ENCODE measurements around the gene TEX48. TPM values are rescaled to one million over a fixed set of nuclear protein-coding genes. Genes with fewer than 3 reads are reported as not detected.

The TEX48 gene
- total and polyA plus RNA-seq, 2 experiments from 2014 or later: not detected

- no peak for DNase-seq (ENCODE audit: low read depth in 1 of 2, low spot score in 1 of 2)
- TF ChIP-seq CTCF (IDR thresholded peaks at IDR 0.05; ENCODE audit: low read depth, low read length): no peak
- Histone ChIP-seq H3K4me1 (ENCODE audit: low read depth) (no peaks in the 10 kb centered on the region), H3K36me3 (no peaks in the 10 kb centered on the region), H3K9me3 (ENCODE audit: low read depth) (no peaks in the 10 kb centered on the region), H3K4me3 (no peak overlapping the region), H3K27me3 (no peaks in the 10 kb centered on the region), H3K27ac (no peak overlapping the region)
Observed at GRCh38 chr9:114634387-114634786, 47.6 kb downstream of the TEX48 start.

GRCh38 chr9:114633438-114634089 is 48.4 kb downstream of the TEX48 start:
- no peak overlapping the region for H3K4me3 ChIP-seq
- no peak for DNase-seq (ENCODE audit: low read depth in 1 of 2, low spot score in 1 of 2)
- no peaks in the 10 kb centered on the region for H3K9me3 ChIP-seq (ENCODE audit: low read depth)
- no peaks in the 10 kb centered on the region for H3K27me3 ChIP-seq
- no peaks in the 10 kb centered on the region for H3K36me3 ChIP-seq
- no peak overlapping the region for H3K27ac ChIP-seq
- no peak for TF ChIP-seq CTCF (IDR thresholded peaks at IDR 0.05; ENCODE audit: low read depth, low read length)
- H3K4me1 ChIP-seq (ENCODE audit: low read depth): no peaks in the 10 kb centered on the region

DNA sequence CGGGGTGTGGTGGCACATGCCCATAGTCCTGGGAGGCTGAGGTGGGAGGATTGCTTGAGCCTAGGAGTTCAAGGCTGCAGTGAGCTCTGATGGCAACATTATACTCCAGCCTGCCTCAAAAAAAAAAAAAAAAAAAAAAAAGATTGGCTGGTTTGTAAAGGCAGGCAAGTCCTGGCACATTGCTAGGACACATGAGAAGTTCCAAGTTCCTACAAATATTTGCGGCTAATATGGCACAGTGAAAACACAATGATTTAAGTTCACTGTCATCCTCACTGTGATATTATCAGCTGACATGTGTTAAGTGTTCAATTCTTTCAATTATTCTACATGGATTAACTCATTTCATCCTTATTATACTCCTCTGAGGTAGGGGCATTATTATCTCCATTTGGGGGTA is 50.8 kb downstream of the TEX48 start:
- Histone ChIP-seq H3K27me3 (no peaks in the 10 kb centered on the region), H3K9me3 (ENCODE audit: low read depth) (no peaks in the 10 kb centered on the region), H3K4me1 (ENCODE audit: low read depth) (no peaks in the 10 kb centered on the region), H3K4me3 (no peak overlapping the region), H3K36me3 (no peaks in the 10 kb centered on the region), H3K27ac (no peak overlapping the region)
- DNase-seq (ENCODE audit: low read depth in 1 of 2, low spot score in 1 of 2): no peak
- no peak for TF ChIP-seq CTCF (IDR thresholded peaks at IDR 0.05; ENCODE audit: low read depth, low read length)

- Histone ChIP-seq H3K4me1 (ENCODE audit: low read depth) (no peaks in the 10 kb centered on the region), H3K36me3 (no peaks in the 10 kb centered on the region), H3K27ac (no peak overlapping the region), H3K27me3 (no peaks in the 10 kb centered on the region), H3K4me3 (no peak overlapping the region), H3K9me3 (ENCODE audit: low read depth) (no peaks in the 10 kb centered on the region)
- DNase-seq (ENCODE audit: low read depth in 1 of 2, low spot score in 1 of 2): no peak
- no peak for TF ChIP-seq CTCF (IDR thresholded peaks at IDR 0.05; ENCODE audit: low read depth, low read length)
Observed at GRCh38 chr9:114629563-114630090, 52.4 kb downstream of the TEX48 start.

- Histone ChIP-seq H3K27me3 (no peaks in the 10 kb centered on the region), H3K27ac (no peak overlapping the region), H3K4me3 (no peak overlapping the region), H3K9me3 (ENCODE audit: low read depth) (no peaks in the 10 kb centered on the region), H3K4me1 (ENCODE audit: low read depth) (no peaks in the 10 kb centered on the region), H3K36me3 (no peaks in the 10 kb centered on the region)
- no peak for DNase-seq (ENCODE audit: low read depth in 1 of 2, low spot score in 1 of 2)
- no peak for TF ChIP-seq CTCF (IDR thresholded peaks at IDR 0.05; ENCODE audit: low read depth, low read length)
Observed at GRCh38 chr9:114627553-114627952, 54.4 kb downstream of the TEX48 start.

All from cardiac muscle cell (in vitro differentiated cells and primary cell).